Measurements from ENCODE around the gene SERTAD1. TPM values are rescaled to one million over a fixed set of nuclear protein-coding genes. Genes with fewer than 3 reads are reported as not detected.
A peak's percentile ranks its signal among the peaks of the same experiment; 100 is the strongest.

SERTAD1 gene
- total and polyA plus RNA-seq, 2 donors (not counting 1 experiment from before 2014, with no cell fraction given): 11.9 to 59.4 TPM

GRCh38 chr19:40420766-40421765 is 4.7 kb downstream of the SERTAD1 start:
- Mint-ChIP-seq H3K9me3 (ENCODE audit: insufficient read depth) (no peaks in the 10 kb centered on the region), H3K27ac (peak overlapping the region; percentile 85), H3K4me3 (peak overlapping the region; percentile 86), H3K27me3 (no peaks in the 10 kb centered on the region), H3K4me1 (peaks cover 30% of the 10 kb centered on the region)
- H3K4me3 ChIP-seq (ENCODE audit: control extremely low read depth in 1 of 5, extremely low read depth in 1 of 5, insufficient read depth in 1 of 5, low read depth in 2 of 5, low read length in 4 of 5): peak overlapping the region; percentile 48 to 95 (median 87)
- peak overlapping the region; percentile 79 for H3K9ac ChIP-seq (ENCODE audit: low read length)
- ChIA-PET POLR2A (interaction anchor here (0.7 to 2.3 kb wide), 12 partner anchors 10 to 1003 kb away, joined by 3 to 32 read pairs (median 4); partner anchors contain the start of genes BLVRB and SERTAD3), CTCF (interaction anchor here (0.6 to 9.5 kb wide), 39 partner anchors 8 to 1984 kb away, joined by 3 to 87 read pairs (median 4); partner anchors contain the start of genes BLVRB, PRX, PSMC4 and SERTAD3)
- peak overlapping the region; percentile 82 for H2AFZ ChIP-seq (ENCODE audit: insufficient read depth, low read depth, low read length, poor library complexity, severe bottlenecking)
- H3K79me2 ChIP-seq (ENCODE audit: control insufficient read depth, insufficient read depth, low read length): peaks cover 26% of the 10 kb centered on the region
- TF ChIP-seq CTCF (IDR thresholded peaks at IDR 0.05): peak; percentile 96
- no peak for TF ChIP-seq EZH2 (IDR thresholded peaks at IDR 0.05; ENCODE audit: borderline replicate concordance, insufficient read depth, low read depth, low read length, poor library complexity, severe bottlenecking)
- peak overlapping the region; percentile 95 for H3K4me2 ChIP-seq (replicated peaks; ENCODE audit: low read depth, low read length, poor library complexity, severe bottlenecking)
- peaks cover 15 to 29% of the 10 kb centered on the region in 2 donors for H3K4me1 ChIP-seq (ENCODE audit: control insufficient read depth in 2 of 2, insufficient read depth in 2 of 2, low read length in 2 of 2)
- peak overlapping the region; percentile 81 to 88 for H3K27ac ChIP-seq (ENCODE audit: low read length in 2 of 2)
- no peaks in the 10 kb centered on the region for H3K9me3 ChIP-seq (ENCODE audit: control extremely low read depth in 1 of 3, control insufficient read depth in 2 of 3, insufficient read depth in 1 of 3, low read length in 2 of 3)
- H3K36me3 ChIP-seq (replicated peaks in 1 of 2; ENCODE audit: control extremely low read depth in 1 of 2, control insufficient read depth in 1 of 2, extremely low read depth in 1 of 2, insufficient read depth in 2 of 2, low read length in 1 of 2): peaks cover 0 to 9% of the 10 kb centered on the region in 2 experiments
- 3% methylated on average over 54 of the region's 56 CpGs for WGBS (ENCODE audit: insufficient coverage)
- ATAC-seq (ENCODE audit: low read depth) (peak; percentile 50), DNase-seq (peak; percentile 85)
- no peaks in the 10 kb centered on the region for H3K27me3 ChIP-seq (replicated peaks in 1 of 4; ENCODE audit: control extremely low read depth in 1 of 4, control insufficient read depth in 3 of 4, insufficient read depth in 4 of 4, low read length in 3 of 4)
- H4K20me1 ChIP-seq (ENCODE audit: control insufficient read depth, insufficient read depth, low read length, poor library complexity, severe bottlenecking): no peaks in the 10 kb centered on the region
- intact Hi-C loops (cut with micrococcal nuclease): loop anchor here (1.0 to 2.0 kb wide), 7 partner anchors 12 to 150 kb away; partner anchors contain the start of genes BLVRB and SERTAD3
